ENCODE data around the gene RGS6. TPM values are rescaled to one million over a fixed set of nuclear protein-coding genes. Genes with fewer than 3 reads are reported as not detected.
A peak's percentile ranks its signal among the peaks of the same experiment; 100 is the strongest.

The RGS6 gene
- total and polyA plus RNA-seq, 2 of the 4 experiments (the other 2 are of a cell fraction), result not detected

GRCh38 chr14:72613231-72613974 lies 681.2 kb downstream of the RGS6 start:
- H3K79me1 ChIP-seq (ENCODE audit: low read depth in 1 of 2, low read length in 2 of 2), result peaks cover 0 to 19% of the 10 kb centered on the region in 2 experiments; a peak in 2 of 4 replicates
- no peaks in the 10 kb centered on the region for H3K36me3 ChIP-seq (ENCODE audit: control insufficient read depth, insufficient read depth, low read length)
- no peak for TF ChIP-seq MAZ (IDR thresholded peaks at IDR 0.05; ENCODE audit: borderline replicate concordance, low read depth, low read length)
- TF ChIP-seq CEBPB (IDR thresholded peaks at IDR 0.05; ENCODE audit: low read depth, low read length), result no peak
- peak; percentile 62; the same call in 1 of the 2 replicates for TF ChIP-seq MAFK (IDR thresholded peaks at IDR 0.05; ENCODE audit: low read depth, low read length)
- WGBS, 2 experiments (ENCODE audit: extremely low coverage in 2 of 2, insufficient read length in 1 of 2), result 80% methylated on average over 2 of the region's 13 CpGs; no CpG with 5 or more reads in 1 of the 2 experiments
- no peak for ATAC-seq (ENCODE audit: low read depth)
- H3K18ac ChIP-seq (ENCODE audit: low read depth, low read length), result peak overlapping the region; percentile 71; the same call in 1 of the 2 replicates
- peak overlapping the region; percentile 92 for H4K91ac ChIP-seq (ENCODE audit: insufficient read depth, low read depth, low read length)
- H3K9me3 ChIP-seq (ENCODE audit: control insufficient read depth, insufficient read depth, low read length), result no peaks in the 10 kb centered on the region
- peak overlapping the region; percentile 88; the same call in 2 of the 3 replicates for H2BK15ac ChIP-seq (ENCODE audit: low read depth, low read length)
- H3K9me1 ChIP-seq (ENCODE audit: insufficient read depth, low read length), result peaks cover 41% of the 10 kb centered on the region
- H2BK20ac ChIP-seq (ENCODE audit: low read depth, low read length), result peak overlapping the region; percentile 81
- in situ Hi-C loops (cut with MboI; ENCODE audit: low sequenced_read_pairs) (no loop called here), intact Hi-C loops (cut with micrococcal nuclease) (no loop called here), dilution Hi-C loops (cut with HindIII; ENCODE audit: low sequenced_read_pairs, unreplicated experiment) (no loop called here)
- no peak overlapping the region for H3K4me3 ChIP-seq (ENCODE audit: insufficient read depth, low read depth, low read length)
- peak overlapping the region; percentile 71 for H2AK9ac ChIP-seq (replicated peaks; ENCODE audit: low read depth, low read length, poor library complexity)
- H3K4ac ChIP-seq (ENCODE audit: low read depth, low read length), result peak overlapping the region; percentile 88
- H3K14ac ChIP-seq (replicated peaks; ENCODE audit: low read depth, low read length), result peak overlapping the region; percentile 90
- H2BK120ac ChIP-seq (ENCODE audit: low read depth, low read length), result peak overlapping the region; percentile 100
- peak overlapping the region; percentile 77 for H2BK5ac ChIP-seq (ENCODE audit: low read depth, low read length, poor library complexity, severe bottlenecking)
- H2AK5ac ChIP-seq (ENCODE audit: low read depth, low read length), result peak overlapping the region; percentile 92
- H4K5ac ChIP-seq (ENCODE audit: low read depth, low read length), result peak overlapping the region; percentile 74
- no peak overlapping the region; the same call in 1 of the 2 replicates for H3K27ac ChIP-seq (ENCODE audit: insufficient read depth, low read length)
- BruUV-seq (replicated peaks), result no TSS peak
- H4K20me1 ChIP-seq (ENCODE audit: insufficient read depth, low read length), result no peaks in the 10 kb centered on the region
- H2AFZ ChIP-seq (replicated peaks; ENCODE audit: low read length, poor library complexity), result peak overlapping the region; percentile 68
- CTCF ChIA-PET, result no interaction called here
- no peak overlapping the region for H3K9ac ChIP-seq (ENCODE audit: low read depth, low read length)
- no peak overlapping the region for H3K56ac ChIP-seq (ENCODE audit: extremely low read depth, insufficient read depth, low read length)
- no peak for DNase-seq
- no peaks in the 10 kb centered on the region for H3K27me3 ChIP-seq (ENCODE audit: control insufficient read depth, insufficient read depth, low read length)
- no peak overlapping the region for H3K4me2 ChIP-seq (ENCODE audit: low read depth, low read length)
- H3K23ac ChIP-seq (ENCODE audit: low read depth, low read length), result peak overlapping the region; percentile 64; the same call in 1 of the 2 replicates
- H3K4me1 ChIP-seq (ENCODE audit: control insufficient read depth, insufficient read depth, low read length), result peaks cover 46% of the 10 kb centered on the region
- peak overlapping the region; percentile 49 to 65; a peak in 3 of 4 replicates for H4K8ac ChIP-seq (ENCODE audit: low read depth in 2 of 2, low read length in 2 of 2)
- POLR2A ChIA-PET (ENCODE audit: unreplicated experiment), result no interaction called here
